H1 (cell line): ENCODE measurements around the gene ENO2. TPM values are rescaled to one million over a fixed set of nuclear protein-coding genes. Genes with fewer than 3 reads are reported as not detected.

Experiments used
- BACH1 ChIP-seq: IDR thresholded peaks from 2 replicates; pipeline ENCODE4 v1.6.1; 2012; ENCODE audit warnings: low read length, improper control_type of control experiment
- CHD7 ChIP-seq: fragments of 300-600 bp; sonication (generic); IDR thresholded peaks from 2 replicates; pipeline ENCODE4 v1.7.1; 2012; ENCODE audit warnings: low read length, moderate library complexity, mild to moderate bottlenecking, inconsistent platforms; ENCODE audit not compliant: insufficient replicate concordance
- SIN3A ChIP-seq, 2 experiments: IDR thresholded peaks in 1 of 2; conservative IDR thresholded peaks in 1 of 2; 2 replicates each; pipeline ENCODE4 v1.6.1; 2011 to 2012; ENCODE audit warnings: low read length in 2 of 2, improper control_type of control experiment in 1 of 2, low read depth in 1 of 2, mild to moderate bottlenecking in 1 of 2
- TBP ChIP-seq: IDR thresholded peaks from 2 replicates; pipeline ENCODE4 v1.6.1; 2011; ENCODE audit warnings: low read depth, low read length, improper control_type of control experiment
- ZNF274 ChIP-seq: IDR thresholded peaks from 2 replicates; pipeline ENCODE4 v1.7.0; 2012; ENCODE audit warnings: low read length, borderline replicate concordance; ENCODE audit errors: extremely low read depth
- polyA plus RNA-seq, 7 experiments: library from polyadenylated mRNA; depleted of rRNA in 3 of 7; stranded (reverse) in 5 of 7; unstranded in 2 of 7; fragments of >200 nt in 5 of 7; fragments of 200-250 nt in 2 of 7; gene quantifications; 1 replicate in 5 of 7; 2 replicates in 1 of 7; 4 replicates in 1 of 7; pipeline versions ENCODE4 v1.2.1 to v1.2.3, GENCODE V29; 2011 to 2013; ENCODE audit warnings: missing spikeins in 2 of 7, mixed read lengths in 2 of 7
- total RNA-seq: library from RNA; stranded (reverse); fragmentation: NEBNext Ultra II Directional; extraction: Animal tissue kit (Norgen Biotek cat#: 25700); gene quantifications from 2 replicates; pipeline ENCODE4 v1.2.1, GENCODE V29; 2021

ENO2 gene
- total and polyA plus RNA-seq, 2 of the 8 experiments (the other 6 are each of a cell fraction or from before 2014, with no cell fraction given), result 92.4 to 102 TPM

DNA sequence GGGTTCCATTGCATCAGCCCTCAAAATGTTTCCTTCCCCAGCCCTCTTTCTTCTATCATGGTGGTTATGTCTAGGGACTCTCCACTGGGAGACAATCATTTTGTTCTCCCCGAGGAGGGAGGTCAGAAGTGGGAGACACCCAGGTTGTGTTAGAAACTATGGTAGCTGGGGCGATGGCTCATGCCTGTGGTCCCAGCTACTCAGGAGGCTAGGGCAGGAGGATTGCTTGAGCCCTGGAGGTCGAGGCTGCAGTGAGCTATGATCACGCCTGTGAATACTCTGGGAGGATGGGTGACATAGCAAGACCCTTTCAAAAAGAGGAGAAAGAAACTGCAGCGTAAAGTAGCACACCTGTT is 22.8 kb upstream of the ENO2 start (continued):
- TF ChIP-seq BACH1, result no peak
- TF ChIP-seq SIN3A (conservative IDR thresholded peaks at IDR 0.05 in 1 of 2, IDR thresholded peaks at IDR 0.05 in 1 of 2; ENCODE audit: low read depth in 1 of 2, low read length in 2 of 2), result no peak
- no peak for TF ChIP-seq ZNF274
- TF ChIP-seq TBP, result no peak
- no peak for TF ChIP-seq CHD7
